ENCODE results near the gene CALML5. TPM values are rescaled to one million over a fixed set of nuclear protein-coding genes. Genes with fewer than 3 reads are reported as not detected.
"Not testable (repeated sequence)": the region's sequence is repeated elsewhere in the genome, so short reads cannot be mapped to it uniquely, and the experiment has no call there.

CALML5 gene
- total RNA-seq, 1 donor from 2014 or later = not detected

- intact Hi-C loops (cut with DNase I); ATAC-seq; DNase-seq (ENCODE audit: missing footprints): not testable (repeated sequence)
These were observed 23.2 kb downstream of the CALML5 start for GRCh38 chr10:5475974-5476807.

GRCh38 chr10:5475088-5475487, 24.3 kb downstream of the CALML5 start:
- DNase-seq (ENCODE audit: missing footprints); intact Hi-C loops (cut with DNase I); ATAC-seq: not testable (repeated sequence)

DNA sequence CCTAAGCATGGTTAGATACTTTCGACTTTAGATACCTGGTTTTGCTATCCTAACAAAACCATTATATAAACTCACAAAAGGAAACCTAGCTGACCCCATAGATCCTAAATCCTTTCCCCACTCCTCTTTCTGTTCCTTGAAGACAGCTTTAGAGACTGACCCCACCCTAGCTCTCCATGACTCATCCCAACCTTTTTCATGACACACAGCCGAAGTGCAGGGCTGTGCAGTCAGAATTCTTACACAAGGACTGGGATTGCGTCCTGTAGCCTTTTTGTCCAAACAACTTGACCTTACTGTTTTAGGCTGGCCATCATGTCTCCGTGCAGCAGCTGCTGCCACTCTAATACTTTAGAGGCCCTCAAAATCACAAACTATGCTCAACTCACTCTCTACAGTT, 24.7 kb downstream of the CALML5 start:
- DNase-seq (ENCODE audit: missing footprints); ATAC-seq; intact Hi-C loops (cut with DNase I): not testable (repeated sequence)

DNA sequence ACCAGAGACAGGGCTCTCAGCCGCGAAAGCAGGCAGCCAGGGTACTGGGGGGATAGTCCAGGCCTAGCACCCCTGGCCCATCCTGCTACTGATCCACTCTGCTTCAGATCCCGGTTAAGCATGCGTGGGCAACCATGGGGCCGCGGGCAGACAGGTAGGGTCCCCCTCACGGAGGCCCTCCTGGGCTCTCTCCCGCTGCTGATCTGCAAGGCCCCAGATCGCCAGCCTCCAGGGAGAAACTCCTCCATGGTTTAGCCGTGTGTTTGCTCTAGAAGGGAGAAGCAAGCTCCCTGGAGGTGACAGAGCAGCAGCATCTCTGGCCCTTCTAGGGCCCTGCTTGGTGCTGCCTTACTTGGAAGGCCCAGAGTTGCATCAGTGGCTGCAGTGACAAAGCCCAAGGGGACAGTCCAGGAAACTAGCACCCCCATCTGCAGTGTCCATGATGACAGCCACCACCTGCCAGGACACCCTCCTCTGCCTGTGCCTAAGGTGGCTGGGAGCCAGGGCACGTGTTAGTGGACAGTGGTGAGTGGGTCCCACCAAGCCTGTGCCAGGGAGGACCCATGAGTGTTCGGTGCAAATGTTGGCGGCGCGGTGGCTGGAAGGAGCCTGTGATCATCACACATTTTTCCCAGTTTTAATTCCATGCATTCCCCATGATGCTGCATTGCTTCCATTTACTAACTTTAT, 29.2 kb downstream of the CALML5 start:
- no peak for ATAC-seq
- DNase-seq (ENCODE audit: missing footprints) = no peak
- intact Hi-C loops (cut with DNase I) = no loop called here

- intact Hi-C loops (cut with DNase I) = no loop called here
- DNase-seq (ENCODE audit: missing footprints) = no peak
These were observed 29.9 kb downstream of the CALML5 start for GRCh38 chr10:5469353-5470061.

DNA sequence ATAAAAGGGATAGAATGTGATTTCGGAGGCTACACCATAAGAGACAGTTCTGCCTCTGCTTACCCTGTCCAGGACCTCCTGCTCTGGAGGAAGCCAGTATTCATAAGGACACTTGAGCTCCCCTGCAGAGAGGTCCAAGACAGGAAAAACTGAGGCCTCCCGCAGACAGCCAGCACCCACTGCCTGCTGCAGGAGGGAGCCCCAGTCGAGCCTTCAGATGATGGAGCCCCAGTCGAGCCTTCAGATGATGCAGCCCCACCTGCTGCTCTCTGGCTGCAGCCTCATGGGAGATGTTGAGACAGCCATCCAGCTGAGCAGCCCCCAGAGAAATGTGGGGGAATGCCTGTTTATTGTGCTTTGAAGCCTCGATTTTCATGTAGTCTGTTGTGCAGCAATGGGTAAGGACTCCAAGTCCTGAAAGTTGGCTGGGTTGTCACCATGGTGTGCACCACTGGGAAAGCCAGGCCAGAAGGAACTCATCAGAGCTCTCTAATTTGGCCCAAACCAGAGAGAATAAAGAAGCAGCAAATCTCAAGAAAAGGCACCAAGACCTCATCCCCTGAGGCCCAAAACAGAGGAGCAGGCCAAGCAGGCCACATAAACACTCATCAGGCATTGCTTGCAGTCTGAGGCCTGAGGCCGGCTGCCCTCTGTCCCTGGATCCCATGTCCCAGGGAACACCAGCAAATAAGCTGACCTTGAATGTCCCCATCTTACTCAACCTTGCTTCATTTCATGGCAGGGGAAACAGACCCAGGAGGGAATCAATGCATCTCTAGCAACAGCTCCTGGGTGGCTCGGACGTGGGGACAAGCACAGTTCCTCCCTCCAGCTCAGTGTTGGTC, 30.9 kb downstream of the CALML5 start:
- no peak for DNase-seq (ENCODE audit: missing footprints)
- intact Hi-C loops (cut with DNase I) = no loop called here
- peak; percentile 70 for ATAC-seq

More at GRCh38 chr10:5469353-5470061, 29.9 kb downstream of the CALML5 start:
- ATAC-seq = peak; percentile 27

GRCh38 chr10:5467634-5468255, 31.6 kb downstream of the CALML5 start:
- DNase-seq (ENCODE audit: missing footprints) (no peak), ATAC-seq (no peak)
- intact Hi-C loops (cut with DNase I) = no loop called here

GRCh38 chr10:5467207-5467535, 32.2 kb downstream of the CALML5 start:
- ATAC-seq = no peak
- intact Hi-C loops (cut with DNase I) = no loop called here

GRCh38 chr10:5466451-5467206, 32.7 kb downstream of the CALML5 start:
- no peak for DNase-seq (ENCODE audit: missing footprints)
- intact Hi-C loops (cut with DNase I) = no loop called here
- ATAC-seq = no peak

More at GRCh38 chr10:5467207-5467535, 32.2 kb downstream of the CALML5 start:
- no peak for DNase-seq (ENCODE audit: missing footprints)

GRCh38 chr10:5465976-5466450, 33.4 kb downstream of the CALML5 start:
- intact Hi-C loops (cut with DNase I) = no loop called here
- DNase-seq (ENCODE audit: missing footprints) (no peak), ATAC-seq (no peak)

DNA sequence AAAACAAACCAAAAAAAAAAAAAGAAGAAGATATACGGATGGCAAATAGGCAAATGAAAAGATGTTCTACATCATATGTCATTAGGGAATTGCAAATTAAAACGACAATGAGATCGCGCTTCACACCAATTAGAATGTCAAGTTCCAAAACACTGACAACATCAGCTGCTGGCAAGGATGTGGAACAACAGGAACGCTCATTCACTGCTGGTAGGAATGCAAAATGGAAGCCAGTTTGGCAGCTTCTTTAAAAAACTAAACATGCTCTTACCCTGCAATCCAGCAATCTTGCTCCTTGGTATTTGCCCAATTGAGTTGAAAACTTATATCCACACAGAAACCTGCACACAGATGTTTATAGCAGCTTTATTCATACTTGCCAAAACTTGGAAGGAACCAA, 34.8 kb downstream of the CALML5 start:
- intact Hi-C loops (cut with DNase I) = no loop called here
- DNase-seq (ENCODE audit: missing footprints) = no peak
- no peak for ATAC-seq

GRCh38 chr10:5462841-5463293, 36.5 kb downstream of the CALML5 start:
- ATAC-seq (no peak), DNase-seq (ENCODE audit: missing footprints) (no peak)
- intact Hi-C loops (cut with DNase I) = no loop called here

DNA sequence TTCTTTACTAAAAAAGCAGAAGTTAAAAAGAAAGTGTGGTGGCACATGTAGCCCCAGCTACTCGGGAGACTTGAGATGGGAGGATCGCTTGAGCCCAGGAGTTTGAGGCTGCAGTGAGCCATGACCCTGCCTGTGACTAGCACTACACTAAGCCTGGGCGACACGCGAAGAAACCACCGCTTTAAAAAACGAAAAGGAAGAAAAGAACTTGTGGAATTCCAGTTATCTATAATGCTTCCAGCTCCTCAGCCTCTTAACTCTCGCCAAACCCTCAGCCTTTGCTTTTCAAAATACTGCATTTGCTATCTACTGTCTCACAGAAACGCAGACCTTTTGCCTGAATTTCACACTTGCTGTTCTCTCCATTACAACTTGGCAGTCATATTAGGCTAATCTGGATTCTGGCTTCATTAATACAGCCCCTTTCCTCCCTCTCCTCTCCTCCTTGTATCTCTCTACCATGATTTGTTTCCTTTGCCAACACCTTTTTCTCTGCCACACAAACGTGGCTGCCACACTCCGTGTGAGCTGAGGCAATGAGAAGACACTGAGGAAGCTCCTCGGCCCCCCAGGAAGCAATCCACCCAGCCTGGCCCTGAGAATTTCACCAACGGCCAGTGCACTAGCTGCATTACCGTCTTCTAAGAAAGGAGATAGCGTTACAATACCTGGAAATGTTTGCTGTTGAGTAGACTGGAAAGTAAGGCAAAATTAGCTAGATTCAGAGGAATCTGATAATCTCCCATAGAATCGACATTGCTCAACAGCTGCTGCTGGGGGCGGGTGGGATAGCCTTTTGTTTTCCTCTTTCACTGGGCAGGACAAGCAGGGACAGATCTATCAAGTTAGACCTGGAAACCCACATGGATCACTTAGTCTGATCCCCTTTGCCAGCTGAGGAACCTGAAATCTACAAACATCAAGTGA, 37.2 kb downstream of the CALML5 start:
- intact Hi-C loops (cut with DNase I) = no loop called here

GRCh38 chr10:5461203-5461588, 38.2 kb downstream of the CALML5 start:
- intact Hi-C loops (cut with DNase I) = no loop called here
- DNase-seq (ENCODE audit: missing footprints) = no peak
- ATAC-seq = no peak

More for the DNA sequence above, 37.2 kb downstream of the CALML5 start:
- no peak for ATAC-seq
- no peak for DNase-seq (ENCODE audit: missing footprints)

DNA sequence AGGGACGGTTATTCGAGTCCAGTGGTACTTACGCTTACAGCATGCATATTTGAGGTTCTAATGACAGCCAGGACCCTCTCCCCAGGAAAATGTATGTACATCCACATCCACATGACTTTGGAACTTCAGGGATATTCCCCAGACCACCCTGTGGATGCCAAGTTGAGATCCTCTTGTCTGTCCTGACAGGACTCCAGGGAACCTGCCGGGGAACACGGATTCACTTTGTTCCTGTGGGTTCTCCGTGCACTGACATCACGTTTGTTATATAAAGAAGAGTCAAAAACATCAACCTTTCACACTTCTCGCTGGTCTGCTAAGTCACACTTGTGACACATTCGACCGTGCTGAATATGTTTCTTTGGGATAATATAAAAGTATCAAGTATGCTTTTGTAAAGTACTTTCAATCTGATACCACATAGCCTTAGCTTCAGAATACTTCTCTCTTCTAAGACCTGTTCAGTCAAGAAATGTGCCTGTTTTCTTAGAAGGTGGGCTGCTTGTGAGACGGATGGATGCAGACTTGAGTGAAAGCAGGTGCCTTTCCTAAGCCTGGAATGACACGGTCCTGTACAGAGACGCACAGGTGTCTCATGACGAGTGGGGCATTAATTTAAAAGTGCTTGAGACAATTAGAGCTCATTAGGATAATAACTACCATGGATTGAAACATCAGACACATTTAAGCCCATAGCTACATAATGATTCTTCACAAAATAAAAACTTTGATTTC, 38.7 kb downstream of the CALML5 start:
- intact Hi-C loops (cut with DNase I) = no loop called here

More for the DNA sequence above, 38.7 kb downstream of the CALML5 start:
- DNase-seq (ENCODE audit: missing footprints) (no peak), ATAC-seq (no peak)

Measured in Right ventricle myocardium inferior (tissue), 1 donor.